Fibroblast of peridontal ligament (primary cell): Measurements from ENCODE around the gene PYDC1.
"Not testable (repeated sequence)": the region's sequence is repeated elsewhere in the genome, so short reads cannot be mapped to it uniquely, and the experiment has no call there.

Source experiments
- DNase-seq: peaks from one replicate; pipeline ENCODE4 v3.0.0-alpha.2; 2010; ENCODE audit errors: extremely low read depth

Gene PYDC1

GRCh38 chr16:31221357-31222160 lies 4.6 kb upstream of the PYDC1 start:
- no peak for DNase-seq

- DNase-seq = no peak
Observed at GRCh38 chr16:31219154-31219741, 2.3 kb upstream of the PYDC1 start.

- no peak for DNase-seq
Observed at GRCh38 chr16:31217136-31217530, 198 bp upstream of the PYDC1 start.

- DNase-seq = peak; percentile 22
Observed at GRCh38 chr16:31215287-31216162, 1.4 kb downstream of the PYDC1 start.

GRCh38 chr16:31214708-31215286 lies 2.1 kb downstream of the PYDC1 start:
- DNase-seq = no peak

GRCh38 chr16:31213877-31214707 lies 2.8 kb downstream of the PYDC1 start, which contains the start of gene TRIM72:
TSS of gene TRIM72 (plus strand) at chr16:31214119. CDS start at chr16:31214739, 620 bp downstream.
- DNase-seq = no peak

- no peak for DNase-seq
Observed at GRCh38 chr16:31213342-31213741, 3.6 kb downstream of the PYDC1 start.

GRCh38 chr16:31206776-31207175 lies 10.2 kb downstream of the PYDC1 start:
- no peak for DNase-seq

GRCh38 chr16:31204871-31205666 lies 11.9 kb downstream of the PYDC1 start:
- no peak for DNase-seq

- DNase-seq = peak; percentile 33
Observed at GRCh38 chr16:31202414-31203375, 14.2 kb downstream of the PYDC1 start, which contains the start of gene PYCARD. TSS of gene PYCARD (minus strand) at chr16:31202760. CDS start at chr16:31202690, 70 bp downstream.

- no peak for DNase-seq
Observed at GRCh38 chr16:31201582-31202413, 15.1 kb downstream of the PYDC1 start.

GRCh38 chr16:31200821-31201568 lies 15.9 kb downstream of the PYDC1 start:
- peak; percentile 37 for DNase-seq

- DNase-seq = not testable (repeated sequence)
Observed at GRCh38 chr16:31200111-31200510, 16.8 kb downstream of the PYDC1 start.

GRCh38 chr16:31199430-31200041 lies 17.4 kb downstream of the PYDC1 start:
- no peak for DNase-seq

GRCh38 chr16:31198207-31198882 lies 18.6 kb downstream of the PYDC1 start:
- DNase-seq = no peak
